ENCODE results near the gene LEPROT.
"Not testable (repeated sequence)": the region's sequence is repeated elsewhere in the genome, so short reads cannot be mapped to it uniquely, and the experiment has no call there.

Gene LEPROT, protein sequence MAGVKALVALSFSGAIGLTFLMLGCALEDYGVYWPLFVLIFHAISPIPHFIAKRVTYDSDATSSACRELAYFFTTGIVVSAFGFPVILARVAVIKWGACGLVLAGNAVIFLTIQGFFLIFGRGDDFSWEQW

DNA sequence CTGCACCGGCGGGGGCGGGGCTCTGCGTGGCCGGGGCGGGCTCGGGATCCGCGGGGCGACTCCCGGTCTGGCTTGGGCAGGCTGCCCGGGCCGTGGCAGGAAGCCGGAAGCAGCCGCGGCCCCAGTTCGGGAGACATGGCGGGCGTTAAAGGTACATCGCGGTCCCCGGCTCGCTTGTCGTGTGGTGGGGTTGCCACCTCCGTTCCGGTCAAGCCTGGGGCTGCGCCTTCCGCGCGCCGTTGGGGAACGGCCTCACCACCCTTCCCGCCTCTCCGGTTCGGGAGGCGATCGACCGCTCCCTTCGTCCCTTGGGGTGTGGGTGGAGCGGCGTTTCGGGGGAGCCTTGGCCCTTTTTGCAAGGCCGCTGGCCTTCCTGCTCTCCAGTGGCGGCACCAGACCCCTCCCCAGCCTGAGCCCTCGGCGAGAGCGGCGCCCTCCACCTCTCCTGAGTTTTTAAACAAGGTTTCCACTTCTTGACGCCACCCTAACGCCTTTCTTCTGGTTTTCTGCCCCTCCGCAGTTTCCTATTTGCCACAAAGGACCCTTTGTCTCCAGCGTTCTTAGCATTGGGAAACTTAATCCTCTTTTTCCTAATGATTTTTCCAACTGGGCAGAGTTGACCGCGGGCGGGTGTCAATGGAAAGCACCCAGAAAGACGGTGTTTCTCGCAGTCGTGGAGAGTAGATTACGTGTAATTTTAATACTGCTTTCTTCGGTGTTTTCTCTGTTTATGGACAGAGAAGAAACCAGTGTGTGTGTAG lies at the start of gene LEPROT, which contains the start of gene LEPR:
Gene LEPROT (plus strand): TSS at position 79 of the 761 bp plus-strand sequence. CDS start 57 bp downstream, at position 136.
Gene LEPR (plus strand): TSS at position 79 of the 761 bp plus-strand sequence. CDS start 144,898 bp downstream, outside the sequence.
- ChIA-PET POLR2A (interaction anchor here (0.6 to 1.4 kb wide), 5 partner anchors 28 to 166 kb away, joined by 3 to 11 read pairs (median 3); no protein-coding TSS in a partner anchor), CTCF (interaction anchor here (1.0 kb wide), 1 partner anchor 10 kb away, joined by 3 read pairs; no protein-coding TSS in a partner anchor)
- no peak for DNase-seq (ENCODE audit: extremely low spot score)
- no peak for TF ChIP-seq SP1 (IDR thresholded peaks at IDR 0.05)
- TF ChIP-seq, protein P1, sequence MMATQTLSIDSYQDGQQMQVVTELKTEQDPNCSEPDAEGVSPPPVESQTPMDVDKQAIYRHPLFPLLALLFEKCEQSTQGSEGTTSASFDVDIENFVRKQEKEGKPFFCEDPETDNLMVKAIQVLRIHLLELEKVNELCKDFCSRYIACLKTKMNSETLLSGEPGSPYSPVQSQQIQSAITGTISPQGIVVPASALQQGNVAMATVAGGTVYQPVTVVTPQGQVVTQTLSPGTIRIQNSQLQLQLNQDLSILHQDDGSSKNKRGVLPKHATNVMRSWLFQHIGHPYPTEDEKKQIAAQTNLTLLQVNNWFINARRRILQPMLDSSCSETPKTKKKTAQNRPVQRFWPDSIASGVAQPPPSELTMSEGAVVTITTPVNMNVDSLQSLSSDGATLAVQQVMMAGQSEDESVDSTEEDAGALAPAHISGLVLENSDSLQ (IDR thresholded peaks at IDR 0.05), result no peak
- TF ChIP-seq FOXM1 (IDR thresholded peaks at IDR 0.05; ENCODE audit: borderline replicate concordance), result no peak; the same call in 1 of the 2 replicates
- TF ChIP-seq HDGF (IDR thresholded peaks at IDR 0.05; ENCODE audit: borderline replicate concordance), result no peak; the same call in 1 of the 2 replicates
- no peak for TF ChIP-seq FOXA1 (IDR thresholded peaks at IDR 0.05)
- TF ChIP-seq ARNT (IDR thresholded peaks at IDR 0.05), result no peak
- no peak for TF ChIP-seq BHLHE40 (IDR thresholded peaks at IDR 0.05; ENCODE audit: borderline replicate concordance)
- no peak for TF ChIP-seq SUZ12 (IDR thresholded peaks at IDR 0.05)
- no peak for TF ChIP-seq LEF1 (IDR thresholded peaks at IDR 0.05; ENCODE audit: borderline replicate concordance)
- TF ChIP-seq NFRKB (IDR thresholded peaks at IDR 0.05), result no peak
- peak; percentile 9; the same call in 1 of the 2 replicates for TF ChIP-seq CTBP1 (IDR thresholded peaks at IDR 0.05; ENCODE audit: borderline replicate concordance)
- peak; percentile 71; the same call in 1 of the 2 replicates for TF ChIP-seq ELF4 (IDR thresholded peaks at IDR 0.05)
- peak; percentile 73 for TF ChIP-seq L3MBTL2 (conservative IDR thresholded peaks at IDR 0.05)
- TF ChIP-seq FOXK2 (IDR thresholded peaks at IDR 0.05), result no peak
- TF ChIP-seq ZNF384 (IDR thresholded peaks at IDR 0.05), result no peak
- TF ChIP-seq TARDBP (IDR thresholded peaks at IDR 0.05), result no peak

DNA sequence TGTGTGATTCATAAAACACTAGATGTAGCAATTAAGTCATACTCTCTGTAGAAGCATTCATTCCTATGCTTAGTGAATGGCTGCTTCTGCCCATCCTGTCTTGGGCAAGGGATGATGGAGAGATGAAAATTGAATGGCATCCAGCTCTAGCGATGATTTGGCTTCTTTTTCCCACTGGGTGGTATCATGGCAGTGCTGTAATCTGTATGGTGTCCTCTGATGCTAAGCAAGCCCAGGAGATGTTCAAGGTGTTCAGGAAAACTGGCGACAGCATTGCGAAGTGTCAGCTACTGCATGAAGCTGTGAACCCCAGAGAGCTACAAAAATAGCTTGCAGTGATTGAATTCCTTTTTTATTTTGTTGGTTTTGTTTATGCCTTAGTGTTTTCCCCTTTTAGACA lies 48.9 kb upstream of the LEPROT start:
- ChIA-PET CTCF (no interaction called here), POLR2A (no interaction called here)
- no peak for DNase-seq (ENCODE audit: extremely low spot score)
- no peak for TF ChIP-seq FOXK2 (IDR thresholded peaks at IDR 0.05)
- TF ChIP-seq ELF4 (IDR thresholded peaks at IDR 0.05), result no peak
- no peak for TF ChIP-seq ARNT (IDR thresholded peaks at IDR 0.05)

DNA sequence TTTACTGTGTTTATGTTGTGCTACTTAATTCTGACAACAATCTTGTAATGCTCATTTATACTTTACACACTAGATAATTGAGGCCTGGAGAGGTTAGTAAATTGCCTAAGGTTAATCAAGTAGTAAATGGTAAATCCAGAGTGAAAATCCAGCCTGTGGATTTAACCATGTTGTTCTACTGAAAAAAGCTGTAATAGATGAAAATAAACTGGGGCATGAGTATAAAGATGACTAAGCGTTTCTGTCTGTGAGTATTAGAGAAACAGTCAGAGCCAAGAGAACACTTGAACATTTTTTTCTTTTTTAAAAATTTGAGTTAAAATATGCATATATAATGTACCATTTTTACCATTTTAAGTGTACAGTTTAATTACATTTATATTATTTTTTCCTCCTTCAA lies 47.9 kb upstream of the LEPROT start:
- CTCF ChIA-PET, result no interaction called here
- POLR2A ChIA-PET, result no interaction called here
- DNase-seq (ENCODE audit: extremely low spot score), result no peak
- TF ChIP-seq ARNT (IDR thresholded peaks at IDR 0.05), result no peak
- TF ChIP-seq NFRKB (IDR thresholded peaks at IDR 0.05), result no peak
- TF ChIP-seq SUZ12 (IDR thresholded peaks at IDR 0.05), result no peak
- no peak for TF ChIP-seq FOXK2 (IDR thresholded peaks at IDR 0.05)
- no peak for TF ChIP-seq SP1 (IDR thresholded peaks at IDR 0.05)
- TF ChIP-seq HDGF (IDR thresholded peaks at IDR 0.05; ENCODE audit: borderline replicate concordance), result no peak
- TF ChIP-seq LEF1 (IDR thresholded peaks at IDR 0.05; ENCODE audit: borderline replicate concordance), result no peak
- TF ChIP-seq, protein P1 (IDR thresholded peaks at IDR 0.05), result no peak
- TF ChIP-seq ELF4 (IDR thresholded peaks at IDR 0.05), result no peak
- no peak for TF ChIP-seq BHLHE40 (IDR thresholded peaks at IDR 0.05; ENCODE audit: borderline replicate concordance)

DNA sequence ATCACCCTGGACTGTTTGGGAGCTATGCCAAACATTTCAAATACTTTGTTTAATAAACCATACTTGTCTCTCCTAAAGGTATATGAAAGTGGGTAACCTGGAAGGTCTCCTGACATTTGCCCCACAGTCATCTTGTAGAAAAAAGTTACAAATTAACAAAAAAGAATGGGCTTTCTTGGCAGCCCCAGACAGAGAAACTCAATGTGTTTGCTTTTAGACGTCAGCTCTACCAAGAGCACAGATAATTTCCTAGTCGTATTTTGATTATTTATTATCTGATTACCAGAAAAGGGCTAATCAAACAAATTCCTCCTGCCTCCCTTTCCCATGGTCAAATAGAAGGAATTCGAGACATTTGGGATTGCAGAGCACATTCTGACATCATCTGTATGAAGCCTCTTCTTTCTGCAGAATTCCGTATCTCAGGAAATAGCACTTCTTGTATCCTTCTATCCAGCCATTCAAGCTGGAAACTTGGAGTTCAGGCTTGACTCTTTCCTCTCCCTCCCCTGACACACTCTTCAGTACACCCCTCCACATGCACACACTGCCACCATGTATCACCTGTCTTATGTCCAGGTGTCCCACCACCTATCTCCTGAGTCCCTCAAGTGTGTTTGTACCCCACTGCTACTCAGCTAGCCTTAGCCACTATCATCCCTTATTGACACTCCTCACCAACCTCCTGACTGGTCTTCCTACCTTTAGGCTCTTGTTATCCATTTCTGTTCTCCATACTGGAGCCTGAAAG lies 42.8 kb upstream of the LEPROT start:
- no peak for DNase-seq (ENCODE audit: extremely low spot score)
- ChIA-PET POLR2A (no interaction called here), CTCF (no interaction called here)

DNA sequence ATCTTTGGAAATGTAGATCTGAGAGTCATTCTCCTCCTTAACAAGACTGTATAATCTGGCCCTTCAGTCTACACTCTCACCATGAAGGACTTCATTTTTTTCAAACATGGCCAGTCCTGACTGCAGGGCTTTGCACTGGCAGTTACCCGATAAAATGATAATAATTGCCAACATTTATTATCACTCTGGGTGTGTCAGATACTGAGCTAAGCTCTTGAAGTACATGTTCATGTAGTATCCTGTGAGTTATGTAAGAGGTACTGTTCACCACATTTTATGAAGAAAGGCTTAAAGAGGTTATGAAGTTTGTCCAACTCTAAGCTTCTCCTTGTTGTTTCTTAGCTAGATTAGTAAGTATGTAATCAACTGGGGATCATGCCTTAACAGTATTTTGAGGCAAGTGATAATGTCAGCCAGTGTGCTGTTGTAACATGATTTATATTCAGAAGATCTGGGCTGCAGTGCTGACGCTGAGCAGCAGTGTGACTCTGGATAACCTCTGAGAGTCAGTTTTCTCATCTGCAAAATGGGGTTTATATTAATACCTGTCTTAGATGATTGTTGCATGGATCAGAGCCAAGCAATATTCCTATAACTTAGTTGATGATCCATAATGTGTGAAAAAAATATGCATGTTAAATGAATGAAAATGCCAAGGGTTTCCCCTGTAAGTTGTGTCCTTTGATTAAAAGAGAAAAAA lies 42.1 kb upstream of the LEPROT start:
- POLR2A ChIA-PET, result no interaction called here
- CTCF ChIA-PET, result no interaction called here
- DNase-seq (ENCODE audit: extremely low spot score), result no peak
- TF ChIP-seq LEF1 (IDR thresholded peaks at IDR 0.05; ENCODE audit: borderline replicate concordance) (no peak), ARNT (IDR thresholded peaks at IDR 0.05) (no peak), ELF4 (IDR thresholded peaks at IDR 0.05) (no peak), CTBP1 (IDR thresholded peaks at IDR 0.05; ENCODE audit: borderline replicate concordance) (no peak), L3MBTL2 (conservative IDR thresholded peaks at IDR 0.05) (no peak), ZNF384 (IDR thresholded peaks at IDR 0.05) (no peak), SUZ12 (IDR thresholded peaks at IDR 0.05) (no peak)

More for the DNA sequence above, 42.8 kb upstream of the LEPROT start:
- TF ChIP-seq LEF1 (IDR thresholded peaks at IDR 0.05; ENCODE audit: borderline replicate concordance) (no peak), ZNF384 (IDR thresholded peaks at IDR 0.05) (no peak), ARNT (IDR thresholded peaks at IDR 0.05) (no peak), TARDBP (IDR thresholded peaks at IDR 0.05) (no peak), FOXM1 (IDR thresholded peaks at IDR 0.05; ENCODE audit: borderline replicate concordance) (no peak)
- TF ChIP-seq, protein P1 (IDR thresholded peaks at IDR 0.05), result no peak

DNA sequence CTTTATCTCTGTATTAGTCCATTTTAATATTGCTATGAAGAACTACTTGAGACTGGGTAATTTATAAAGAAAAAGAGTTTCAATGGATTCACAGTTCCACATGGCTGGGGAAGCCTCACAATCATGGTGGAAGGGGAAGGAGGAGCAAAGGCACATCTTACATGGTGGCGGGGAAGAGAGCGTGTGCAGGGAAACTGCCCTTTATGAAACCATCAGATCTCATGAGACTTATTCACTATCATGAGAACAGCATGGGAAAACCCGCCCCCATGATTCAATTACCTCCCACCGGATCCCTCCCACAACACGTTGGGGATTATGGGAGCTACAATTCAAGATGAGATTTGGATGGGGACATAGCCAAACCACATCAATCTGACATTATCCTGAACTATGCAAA lies 36.0 kb upstream of the LEPROT start:
- POLR2A ChIA-PET; DNase-seq (ENCODE audit: extremely low spot score); CTCF ChIA-PET: not testable (repeated sequence)

Measured in HEK293T (cell line).